ENCODE results near the gene RDM1.

- TF ChIP-seq CTCF (IDR thresholded peaks at IDR 0.05) (peak; percentile 83 to 90 (median 86)), POLR2A (IDR thresholded peaks at IDR 0.05) (no peak)
Observed at GRCh38 chr17:35969558-35970380, 39.2 kb upstream of the RDM1 start.
